Stimulated activated CD4-positive, alpha-beta T cell treated with anti-CD3 and anti-CD28 coated beads, TNF-alpha, amount 100 ng/mL, for 24 hours (primary cell): ENCODE measurements around the gene RASA2.
"Not testable (repeated sequence)": the region's sequence is repeated elsewhere in the genome, so short reads cannot be mapped to it uniquely, and the experiment has no call there.

Experiments
- DNase-seq, 3 experiments: peaks; one replicate each; pipeline ENCODE4 v3.0.0-alpha.2; 2020; ENCODE audit warnings: low read depth in 3 of 3

RASA2 gene

GRCh38 chr3:141493184-141493583 lies 6.4 kb downstream of the RASA2 start:
- no peak for DNase-seq

GRCh38 chr3:141497589-141497988 lies 10.8 kb downstream of the RASA2 start:
- DNase-seq: not testable (repeated sequence)

GRCh38 chr3:141498598-141499223 lies 11.9 kb downstream of the RASA2 start:
- DNase-seq: peak; percentile 65 to 77 (median 73)

GRCh38 chr3:141499284-141499683 lies 12.5 kb downstream of the RASA2 start:
- DNase-seq: no peak

- no peak for DNase-seq
Observed at GRCh38 chr3:141499965-141500364, 13.1 kb downstream of the RASA2 start.

- DNase-seq: no peak
Observed at GRCh38 chr3:141500397-141500796, 13.6 kb downstream of the RASA2 start.

- no peak for DNase-seq
Observed at GRCh38 chr3:141505166-141505565, 18.3 kb downstream of the RASA2 start.

- no peak for DNase-seq
Observed at GRCh38 chr3:141506071-141506470, 19.2 kb downstream of the RASA2 start.

GRCh38 chr3:141507392-141508066 lies 20.7 kb downstream of the RASA2 start:
- no peak for DNase-seq

- no peak for DNase-seq
Observed at GRCh38 chr3:141508067-141508436, 21.2 kb downstream of the RASA2 start.

GRCh38 chr3:141511361-141511760 lies 24.5 kb downstream of the RASA2 start:
- DNase-seq: no peak

- no peak for DNase-seq
Observed at GRCh38 chr3:141514382-141514781, 27.6 kb downstream of the RASA2 start.

GRCh38 chr3:141519587-141519986 lies 32.8 kb downstream of the RASA2 start:
- DNase-seq: no peak

- no peak for DNase-seq
Observed at GRCh38 chr3:141521781-141522180, 35.0 kb downstream of the RASA2 start.

- no peak for DNase-seq
Observed at GRCh38 chr3:141523615-141524375, 37.0 kb downstream of the RASA2 start.

- DNase-seq: no peak
Observed at GRCh38 chr3:141524988-141525387, 38.2 kb downstream of the RASA2 start.

- DNase-seq: no peak
Observed at GRCh38 chr3:141525814-141526213, 39.0 kb downstream of the RASA2 start.

- DNase-seq: no peak
Observed at GRCh38 chr3:141526709-141527108, 39.9 kb downstream of the RASA2 start.

GRCh38 chr3:141528800-141529199 lies 42.0 kb downstream of the RASA2 start:
- no peak for DNase-seq

GRCh38 chr3:141529256-141529655 lies 42.4 kb downstream of the RASA2 start:
- DNase-seq: no peak

- no peak for DNase-seq
Observed at GRCh38 chr3:141529717-141530414, 43.0 kb downstream of the RASA2 start.

- DNase-seq: no peak
Observed at GRCh38 chr3:141530415-141530768, 43.6 kb downstream of the RASA2 start.
